Mucosa of descending colon (tissue), 3 donors: Measurements from ENCODE around the gene COX7B2. TPM values are rescaled to one million over a fixed set of nuclear protein-coding genes. Genes with fewer than 3 reads are reported as not detected.

Experiments used
- ATAC-seq: fragments of 200-7000 bp; cut with Tn5 transposase; one replicate; pipeline ENCODE4 v1.9.1; 2020; ENCODE audit warnings: mild to moderate bottlenecking, moderate library complexity
- DNase-seq, 3 donors: peaks; one replicate each; pipeline ENCODE4 v3.0.0-alpha.2; 2020
- H3K36me3 ChIP-seq: fragments of 200-600 bp; one replicate; pipeline ENCODE4 v1.8.0; 2021; ENCODE audit warnings: low read depth, mild to moderate bottlenecking
- H3K4me1 ChIP-seq: fragments of 200-600 bp; one replicate; pipeline ENCODE4 v1.8.0; 2021; ENCODE audit warnings: low read depth, mild to moderate bottlenecking
- H3K4me3 ChIP-seq: fragments of 200-600 bp; one replicate; pipeline ENCODE4 v1.8.0; 2021; ENCODE audit warnings: mild to moderate bottlenecking
- H3K9me3 ChIP-seq: fragments of 200-600 bp; one replicate; pipeline ENCODE4 v1.8.0; 2021; ENCODE audit warnings: mild to moderate bottlenecking
- CTCF ChIP-seq: fragments of 200-600 bp; IDR thresholded peaks from one replicate; pipeline ENCODE4 v1.8.0; 2022; ENCODE audit warnings: antibody characterized with exemption, mild to moderate bottlenecking
- intact Hi-C, 2 donors: fragments of 100-400 bp; cut with DNase I in 1 of 2; cut with micrococcal nuclease in 1 of 2; formaldehyde crosslinking; loops; one replicate each; pipeline versions ENCODE4 v1.11.0 to v1.11.1; 2022; cut with DNase I, micrococcal nuclease
- total RNA-seq, 3 donors: library from RNA; stranded (reverse); fragmentation: NEBNext Ultra II Directional in 2 of 3; extraction: Animal tissue kit (Norgen Biotek cat#: 25700) in 2 of 3; gene quantifications; one replicate each; pipeline versions ENCODE4 v1.2.1 to v1.2.4, GENCODE V29; 2021 to 2023
- donor health status: DM: no; HTN: no; CAD: no; lungs with moderate emphysema.
- donor health status: DM: no; HTN: no; CAD: no.
- donor health status: DM: no; HTN: yes; CAD: no.

COX7B2 gene
- total RNA-seq, 3 donors from 2014 or later: not detected

GRCh38 chr4:46930891-46931290 is 21.8 kb upstream of the COX7B2 start:
- Histone ChIP-seq H3K9me3 (no peaks in the 10 kb centered on the region), H3K4me1 (no peaks in the 10 kb centered on the region), H3K4me3 (no peak overlapping the region), H3K36me3 (no peaks in the 10 kb centered on the region)
- TF ChIP-seq CTCF: no peak
- DNase-seq (no peak), ATAC-seq (peak; percentile 69)
- intact Hi-C loops: no loop called here

DNA sequence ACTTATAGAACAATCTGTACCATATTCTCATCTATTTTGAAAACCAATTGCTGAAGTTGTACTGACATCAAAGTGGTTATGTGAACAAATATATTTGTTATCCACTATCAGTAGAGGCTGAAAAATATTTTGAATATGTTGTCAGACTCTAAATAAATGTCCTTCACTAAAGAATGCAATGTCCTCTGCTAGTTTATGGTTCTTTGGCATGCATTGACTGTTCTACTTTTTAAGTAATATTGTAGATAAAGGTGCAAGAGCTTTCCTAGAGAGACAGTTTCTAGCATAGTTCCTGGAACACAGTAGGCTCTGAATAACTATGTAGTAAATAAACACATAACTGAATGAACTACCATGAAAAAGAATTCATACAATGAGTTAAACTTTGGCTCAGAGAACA is 18.2 kb upstream of the COX7B2 start:
- no peak for ATAC-seq

GRCh38 chr4:46924789-46925529 is 15.9 kb upstream of the COX7B2 start:
- Histone ChIP-seq H3K9me3 (no peaks in the 10 kb centered on the region), H3K4me1 (no peaks in the 10 kb centered on the region), H3K4me3 (no peak overlapping the region), H3K36me3 (no peaks in the 10 kb centered on the region)
- DNase-seq: no peak
- no peak for TF ChIP-seq CTCF
- ATAC-seq: no peak
- intact Hi-C loops: no loop called here

More for the DNA sequence above, 18.2 kb upstream of the COX7B2 start:
- no peaks in the 10 kb centered on the region for H3K4me1 ChIP-seq
- H3K4me3 ChIP-seq: no peak overlapping the region
- no peaks in the 10 kb centered on the region for H3K36me3 ChIP-seq
- no peak for DNase-seq
- no peak for TF ChIP-seq CTCF
- no peaks in the 10 kb centered on the region for H3K9me3 ChIP-seq
- intact Hi-C loops: no loop called here

DNA sequence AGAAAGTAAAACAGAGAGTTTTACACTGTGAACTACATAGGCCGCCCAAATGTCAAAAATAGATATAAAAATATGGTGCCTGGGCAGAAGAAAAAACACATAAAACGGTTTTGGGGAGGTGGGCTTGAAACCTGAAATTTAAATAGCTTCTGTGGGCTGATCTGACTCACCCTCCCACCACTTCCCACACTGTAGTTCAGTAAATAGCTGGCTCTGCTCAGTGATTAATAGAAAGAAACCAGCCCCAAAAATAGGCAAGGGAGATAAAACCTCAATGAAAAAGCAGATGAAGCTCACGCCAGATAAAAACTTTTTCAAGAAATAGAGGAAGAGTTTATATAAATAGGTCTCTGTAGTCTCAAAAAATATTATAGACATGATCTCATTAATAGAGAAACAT is 13.2 kb upstream of the COX7B2 start:
- H3K4me3 ChIP-seq: no peak overlapping the region
- TF ChIP-seq CTCF: no peak
- no peak for DNase-seq
- H3K36me3 ChIP-seq: no peaks in the 10 kb centered on the region
- intact Hi-C loops: no loop called here
- H3K9me3 ChIP-seq: no peaks in the 10 kb centered on the region
- H3K4me1 ChIP-seq: no peaks in the 10 kb centered on the region
- ATAC-seq: no peak

- Histone ChIP-seq H3K4me1 (no peaks in the 10 kb centered on the region), H3K9me3 (no peaks in the 10 kb centered on the region), H3K36me3 (no peaks in the 10 kb centered on the region), H3K4me3 (no peak overlapping the region)
- ATAC-seq (no peak), DNase-seq (no peak)
- TF ChIP-seq CTCF: no peak
- intact Hi-C loops: no loop called here
Measured at GRCh38 chr4:46908148-46908547, 897 bp downstream of the COX7B2 start.
